ENCODE results near the gene KCNT2.
A peak's percentile ranks its signal among the peaks of the same experiment; 100 is the strongest.

The KCNT2 gene

GRCh38 chr1:196377811-196378210 lies 230.4 kb downstream of the KCNT2 start:
- Histone ChIP-seq H3K27me3 (replicated peaks) (no peaks in the 10 kb centered on the region), H3K4me3 (ENCODE audit: low read depth, low read length) (no peak overlapping the region), H3K36me3 (replicated peaks) (no peaks in the 10 kb centered on the region), H3K27ac (no peak overlapping the region)
- TF ChIP-seq CTCF (IDR thresholded peaks at IDR 0.05; ENCODE audit: low read depth, low read length, missing control alignments): no peak
- DNase-seq: no peak
- in situ Hi-C loops (cut with HindIII; ENCODE audit: low pct_ligation_motif_present, low sequenced_read_pairs): no loop called here

- no peaks in the 10 kb centered on the region for H3K36me3 ChIP-seq (replicated peaks)
- no peak for TF ChIP-seq CTCF (IDR thresholded peaks at IDR 0.05; ENCODE audit: low read depth, low read length, missing control alignments)
- no peaks in the 10 kb centered on the region for H3K27me3 ChIP-seq (replicated peaks)
- in situ Hi-C loops (cut with HindIII; ENCODE audit: low pct_ligation_motif_present, low sequenced_read_pairs): no loop called here
- no peak overlapping the region for H3K4me3 ChIP-seq (ENCODE audit: low read depth, low read length)
- DNase-seq: no peak
- no peak overlapping the region for H3K27ac ChIP-seq
Measured at GRCh38 chr1:196376630-196377328, 231.5 kb downstream of the KCNT2 start.

GRCh38 chr1:196373798-196374197 lies 234.4 kb downstream of the KCNT2 start:
- no peaks in the 10 kb centered on the region for H3K27me3 ChIP-seq (replicated peaks)
- no peak for TF ChIP-seq CTCF (IDR thresholded peaks at IDR 0.05; ENCODE audit: low read depth, low read length, missing control alignments)
- H3K27ac ChIP-seq: no peak overlapping the region
- H3K36me3 ChIP-seq (replicated peaks): no peaks in the 10 kb centered on the region
- in situ Hi-C loops (cut with HindIII; ENCODE audit: low pct_ligation_motif_present, low sequenced_read_pairs): no loop called here
- H3K4me3 ChIP-seq (ENCODE audit: low read depth, low read length): no peak overlapping the region
- no peak for DNase-seq

GRCh38 chr1:196372896-196373536 lies 235.2 kb downstream of the KCNT2 start:
- in situ Hi-C loops (cut with HindIII; ENCODE audit: low pct_ligation_motif_present, low sequenced_read_pairs): no loop called here
- H3K27ac ChIP-seq: no peak overlapping the region
- peak; percentile 36 for TF ChIP-seq CTCF (IDR thresholded peaks at IDR 0.05; ENCODE audit: low read depth, low read length, missing control alignments)
- DNase-seq: no peak
- no peaks in the 10 kb centered on the region for H3K27me3 ChIP-seq (replicated peaks)
- H3K36me3 ChIP-seq (replicated peaks): no peaks in the 10 kb centered on the region
- H3K4me3 ChIP-seq (ENCODE audit: low read depth, low read length): no peak overlapping the region

- DNase-seq: no peak
- H3K4me3 ChIP-seq (ENCODE audit: low read depth, low read length): no peak overlapping the region
- TF ChIP-seq CTCF (IDR thresholded peaks at IDR 0.05; ENCODE audit: low read depth, low read length, missing control alignments): no peak
Measured at GRCh38 chr1:196367838-196368237, 240.4 kb downstream of the KCNT2 start.

More at GRCh38 chr1:196367838-196368237, 240.4 kb downstream of the KCNT2 start:
- H3K27me3 ChIP-seq (replicated peaks): no peaks in the 10 kb centered on the region
- H3K36me3 ChIP-seq (replicated peaks): no peaks in the 10 kb centered on the region
- no peak overlapping the region for H3K27ac ChIP-seq
- in situ Hi-C loops (cut with HindIII; ENCODE audit: low pct_ligation_motif_present, low sequenced_read_pairs): no loop called here

Data from brain microvascular endothelial cell (primary cell).